Lower lobe of right lung (tissue), 2 donors: Measurements from ENCODE around the gene GDF15. TPM values are rescaled to one million over a fixed set of nuclear protein-coding genes. Genes with fewer than 3 reads are reported as not detected.

ENCODE experiments used
- ATAC-seq, 2 donors: fragments of 200-7000 bp; cut with Tn5 transposase; one replicate each; pipeline ENCODE4 v1.9.1; 2020 to 2022; ENCODE audit warnings: mild to moderate bottlenecking in 2 of 2, moderate library complexity in 2 of 2
- DNase-seq: peaks from one replicate; pipeline ENCODE4 v3.0.0-alpha.2; 2020
- H3K27ac ChIP-seq: fragments of 200-600 bp; one replicate; pipeline ENCODE4 v1.8.0; 2022
- H3K27me3 ChIP-seq: fragments of 200-600 bp; one replicate; pipeline ENCODE4 v1.8.0; 2022; ENCODE audit warnings: low read depth
- H3K36me3 ChIP-seq: fragments of 200-600 bp; one replicate; pipeline ENCODE4 v1.8.0; 2022; ENCODE audit warnings: mild to moderate bottlenecking
- H3K4me1 ChIP-seq: fragments of 200-600 bp; one replicate; pipeline ENCODE4 v1.8.0; 2022
- H3K4me3 ChIP-seq: fragments of 200-600 bp; one replicate; pipeline ENCODE4 v1.8.0; 2022; ENCODE audit warnings: mild to moderate bottlenecking
- H3K9me3 ChIP-seq: fragments of 200-600 bp; one replicate; pipeline ENCODE4 v1.8.0; 2022
- intact Hi-C: fragments of 100-400 bp; cut with DNase I; formaldehyde crosslinking; loops from one replicate; pipeline ENCODE4 v1.11.0; 2022
- total RNA-seq: library from RNA; stranded (reverse); fragmentation: NEBNext Ultra II Directional; extraction: Animal tissue kit (Norgen Biotek cat#: 25700); gene quantifications from one replicate; pipeline ENCODE4 v1.2.1, GENCODE V29; 2021
- TF ChIP-seq, protein P1 (sequence below): fragments of 200-600 bp; IDR thresholded peaks from one replicate; pipeline ENCODE4 v1.8.0; 2022; ENCODE audit warnings: antibody characterized with exemption, mild to moderate bottlenecking
- donor health status: DM: no; HTN: yes; CAD: no; lungs with severe emphysema.

Gene GDF15
- total RNA-seq, 1 donor from 2014 or later, result 21.2 TPM

DNA sequence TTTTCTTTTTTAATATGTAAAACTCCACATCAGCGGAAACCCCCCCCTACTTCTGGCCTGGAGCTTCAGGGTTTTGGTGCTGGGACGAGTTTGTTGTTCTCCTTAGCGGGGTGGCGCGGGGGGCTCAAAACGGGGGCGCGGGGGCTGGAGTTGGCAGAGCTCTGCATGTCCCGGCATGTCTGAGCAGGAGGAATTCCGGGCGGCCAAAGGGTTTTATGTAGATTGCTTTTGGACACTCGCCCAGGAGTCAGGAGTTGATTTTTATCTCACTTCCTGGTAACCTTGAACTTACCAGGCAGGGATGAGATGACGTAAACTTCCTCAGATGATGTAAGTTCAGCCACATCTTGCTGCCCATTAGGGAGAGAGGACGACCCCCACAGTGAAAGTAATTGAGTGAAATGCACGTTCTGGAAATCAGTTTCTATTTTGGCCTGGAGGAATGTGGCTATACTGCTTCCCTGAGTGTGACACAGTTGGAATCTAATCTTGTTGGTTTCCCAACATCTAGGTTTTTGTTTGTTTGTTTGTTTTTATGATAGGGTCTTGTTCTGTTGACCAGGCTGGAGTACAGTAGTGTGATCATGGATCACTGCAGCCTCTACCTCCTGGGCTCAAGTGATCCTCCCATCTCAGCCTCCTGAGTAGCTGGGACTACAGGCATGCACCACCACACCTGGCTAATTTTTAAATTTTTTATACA is 21.0 kb upstream of the GDF15 start:
- Histone ChIP-seq H3K27ac (peak overlapping the region; percentile 87), H3K4me1 (peaks cover 25% of the 10 kb centered on the region), H3K9me3 (no peaks in the 10 kb centered on the region), H3K27me3 (no peaks in the 10 kb centered on the region), H3K4me3 (peak overlapping the region; percentile 8), H3K36me3 (peaks cover 29% of the 10 kb centered on the region)
- ATAC-seq (peak; percentile 85 to 91), DNase-seq (peak; percentile 78)
- TF ChIP-seq, protein P1, sequence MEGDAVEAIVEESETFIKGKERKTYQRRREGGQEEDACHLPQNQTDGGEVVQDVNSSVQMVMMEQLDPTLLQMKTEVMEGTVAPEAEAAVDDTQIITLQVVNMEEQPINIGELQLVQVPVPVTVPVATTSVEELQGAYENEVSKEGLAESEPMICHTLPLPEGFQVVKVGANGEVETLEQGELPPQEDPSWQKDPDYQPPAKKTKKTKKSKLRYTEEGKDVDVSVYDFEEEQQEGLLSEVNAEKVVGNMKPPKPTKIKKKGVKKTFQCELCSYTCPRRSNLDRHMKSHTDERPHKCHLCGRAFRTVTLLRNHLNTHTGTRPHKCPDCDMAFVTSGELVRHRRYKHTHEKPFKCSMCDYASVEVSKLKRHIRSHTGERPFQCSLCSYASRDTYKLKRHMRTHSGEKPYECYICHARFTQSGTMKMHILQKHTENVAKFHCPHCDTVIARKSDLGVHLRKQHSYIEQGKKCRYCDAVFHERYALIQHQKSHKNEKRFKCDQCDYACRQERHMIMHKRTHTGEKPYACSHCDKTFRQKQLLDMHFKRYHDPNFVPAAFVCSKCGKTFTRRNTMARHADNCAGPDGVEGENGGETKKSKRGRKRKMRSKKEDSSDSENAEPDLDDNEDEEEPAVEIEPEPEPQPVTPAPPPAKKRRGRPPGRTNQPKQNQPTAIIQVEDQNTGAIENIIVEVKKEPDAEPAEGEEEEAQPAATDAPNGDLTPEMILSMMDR, result no peak
- intact Hi-C loops, result no loop called here

DNA sequence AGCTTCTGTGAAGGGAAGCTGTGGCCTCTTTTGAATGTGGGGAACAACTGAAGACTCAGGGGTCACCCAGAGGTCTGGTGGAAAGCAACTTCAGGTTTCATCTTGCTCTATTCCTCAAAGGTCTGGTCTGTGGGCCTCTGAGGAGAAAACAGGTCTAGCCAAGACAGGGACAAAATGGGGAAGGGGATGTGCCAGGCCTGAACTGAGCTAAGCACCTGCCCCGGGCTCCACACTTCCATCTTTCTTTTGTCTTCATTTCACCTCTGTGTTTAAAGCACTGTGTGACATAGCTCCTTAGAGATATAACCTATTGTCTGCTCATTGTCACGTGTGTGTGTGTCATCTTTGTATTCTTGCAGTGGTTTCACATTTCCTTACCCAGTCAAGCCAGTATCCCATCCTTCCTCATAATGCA is 19.9 kb upstream of the GDF15 start:
- H3K36me3 ChIP-seq, result peaks cover 20% of the 10 kb centered on the region
- ATAC-seq (peak in 1 of 2 donors; percentile 6), DNase-seq (no peak)
- peaks cover 25% of the 10 kb centered on the region for H3K4me1 ChIP-seq
- no peaks in the 10 kb centered on the region for H3K9me3 ChIP-seq
- H3K27ac ChIP-seq, result peak overlapping the region; percentile 87
- H3K4me3 ChIP-seq, result no peak overlapping the region
- intact Hi-C loops, result no loop called here
- H3K27me3 ChIP-seq, result no peaks in the 10 kb centered on the region
- TF ChIP-seq, protein P1, result no peak

DNA sequence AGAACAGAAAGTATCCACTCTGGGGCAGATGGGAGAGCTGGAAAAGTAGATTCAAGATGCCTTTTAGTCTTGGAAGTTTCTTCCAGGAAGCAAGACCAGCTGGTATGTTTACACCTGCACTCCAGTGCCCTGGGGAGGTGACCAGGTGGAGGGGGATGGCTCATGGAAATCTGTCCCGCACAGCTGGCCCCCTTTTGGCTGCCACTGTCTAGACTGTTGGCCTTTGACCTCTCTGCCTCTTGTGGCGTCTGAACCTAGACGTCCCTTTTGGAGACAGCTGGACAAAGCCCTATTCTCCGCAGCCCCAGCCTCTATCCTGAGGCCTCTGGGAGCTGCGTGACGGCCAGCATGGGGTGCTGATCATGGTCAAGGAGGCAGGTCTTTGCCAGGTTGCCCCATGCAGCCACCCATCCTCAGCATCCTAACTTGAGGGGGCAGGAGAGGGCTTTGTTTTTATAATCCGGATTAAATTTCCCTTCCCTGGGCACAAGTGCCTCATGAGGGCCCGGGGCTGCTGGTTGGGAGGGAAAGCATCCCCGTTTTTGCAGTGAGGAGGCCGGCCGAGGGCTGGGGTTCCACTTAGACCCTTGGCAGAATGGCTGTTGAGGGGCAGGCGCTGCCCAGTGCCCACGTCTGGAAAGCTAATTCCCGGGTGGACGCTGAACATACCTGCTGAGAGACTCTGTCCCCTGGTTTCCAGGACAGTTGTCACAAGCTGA is 17.3 kb upstream of the GDF15 start:
- DNase-seq (no peak), ATAC-seq (peak; percentile 42 to 53)
- intact Hi-C loops, result no loop called here
- TF ChIP-seq, protein P1, result no peak
- Histone ChIP-seq H3K9me3 (no peaks in the 10 kb centered on the region), H3K27ac (peak overlapping the region; percentile 27), H3K4me3 (no peak overlapping the region), H3K27me3 (no peaks in the 10 kb centered on the region), H3K36me3 (peaks cover 2% of the 10 kb centered on the region), H3K4me1 (peaks cover 34% of the 10 kb centered on the region)

DNA sequence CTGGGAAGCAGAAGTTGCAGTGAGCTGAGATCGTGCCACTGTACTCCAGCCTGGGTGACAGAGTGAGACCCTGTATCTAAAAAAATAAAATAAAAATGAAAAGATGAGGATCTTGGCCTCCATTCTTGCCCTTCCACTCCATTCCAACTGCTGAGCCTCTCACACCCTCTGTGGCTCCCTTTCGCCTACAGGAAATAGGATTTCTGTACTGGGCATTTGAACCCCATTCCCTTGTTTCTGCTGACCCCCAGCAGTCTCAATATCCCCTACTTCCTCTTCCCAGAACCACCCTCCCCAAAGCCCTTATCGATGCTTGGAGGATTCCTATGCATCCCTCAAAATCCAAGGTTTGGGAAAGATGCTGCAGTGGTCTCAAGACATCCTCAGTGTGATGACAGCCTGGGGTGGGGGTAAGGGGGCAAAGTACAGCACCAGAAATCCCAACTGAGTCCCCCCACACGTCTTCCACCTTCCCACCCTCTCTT is 12.5 kb upstream of the GDF15 start:
- H3K4me1 ChIP-seq, result peaks cover 57% of the 10 kb centered on the region
- ATAC-seq (no peak), DNase-seq (no peak)
- TF ChIP-seq, protein P1, result no peak
- intact Hi-C loops, result no loop called here
- H3K4me3 ChIP-seq, result no peak overlapping the region
- H3K27ac ChIP-seq, result peak overlapping the region; percentile 78
- H3K36me3 ChIP-seq, result no peaks in the 10 kb centered on the region
- H3K27me3 ChIP-seq, result no peaks in the 10 kb centered on the region
- no peaks in the 10 kb centered on the region for H3K9me3 ChIP-seq

DNA sequence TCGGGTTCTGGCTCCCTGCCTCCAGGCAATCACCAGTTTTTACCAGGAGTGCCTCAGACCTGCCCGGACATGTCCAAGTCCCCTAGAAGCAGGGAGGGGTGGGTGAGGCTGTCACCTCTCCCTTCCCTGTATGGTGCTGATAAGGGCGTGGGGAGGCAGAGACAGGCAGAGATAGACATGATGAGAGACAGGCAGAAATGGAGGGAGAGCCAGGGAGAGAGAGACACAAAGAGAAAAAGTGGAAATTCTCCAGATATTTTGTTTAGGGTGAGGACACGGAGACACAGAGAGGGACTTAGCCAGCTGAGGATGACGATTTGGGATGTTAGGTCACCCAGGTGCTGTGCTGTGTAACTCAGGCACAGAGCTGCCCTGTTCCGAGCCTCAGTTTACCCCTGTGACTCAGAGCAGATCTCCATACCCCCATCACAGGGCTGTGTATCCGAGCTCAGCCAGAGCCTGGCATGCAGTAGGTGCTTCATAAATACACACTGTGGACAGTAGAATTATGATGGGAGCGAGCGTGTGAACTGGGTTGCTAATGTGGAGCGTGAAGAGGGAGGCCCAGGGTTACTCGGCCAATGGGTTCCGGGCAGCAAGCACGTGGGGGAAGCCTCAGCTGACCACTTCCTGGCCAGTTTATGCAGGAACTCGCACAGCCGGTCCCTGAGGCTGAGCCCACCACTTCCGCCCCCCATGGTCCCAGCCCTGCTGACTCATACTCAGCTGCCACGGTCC is 11.9 kb upstream of the GDF15 start:
- Histone ChIP-seq H3K4me3 (no peak overlapping the region), H3K4me1 (peaks cover 62% of the 10 kb centered on the region), H3K9me3 (no peaks in the 10 kb centered on the region), H3K36me3 (no peaks in the 10 kb centered on the region), H3K27me3 (no peaks in the 10 kb centered on the region), H3K27ac (peak overlapping the region; percentile 78)
- intact Hi-C loops, result no loop called here
- peak; percentile 92 to 97 for ATAC-seq
- peak; percentile 96 for DNase-seq
- TF ChIP-seq, protein P1, result no peak
